ENCODE measurements around the gene ARAF.

DNA sequence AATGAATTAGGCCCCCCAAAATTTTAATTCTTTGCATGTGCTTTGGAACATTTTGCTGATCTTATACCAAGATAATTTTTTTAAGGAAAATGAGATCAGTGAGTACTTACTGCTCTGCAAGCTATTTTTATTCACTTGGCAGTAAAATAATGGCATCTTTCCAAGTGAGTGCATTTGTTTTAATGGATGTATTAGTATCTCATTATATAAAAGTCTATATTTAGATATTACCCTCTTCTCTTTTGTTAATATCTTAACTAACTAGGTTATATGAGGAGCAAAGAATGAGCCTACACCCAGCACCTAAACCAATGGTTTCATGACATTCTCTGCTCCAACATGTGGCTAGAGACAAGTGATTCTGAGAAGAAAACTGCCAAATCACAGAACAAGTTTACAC, 21.1 kb upstream of the ARAF start:
- no peak for TF ChIP-seq EZH2 (IDR thresholded peaks at IDR 0.05; ENCODE audit: insufficient read depth, low read length)
- TF ChIP-seq, protein P1, sequence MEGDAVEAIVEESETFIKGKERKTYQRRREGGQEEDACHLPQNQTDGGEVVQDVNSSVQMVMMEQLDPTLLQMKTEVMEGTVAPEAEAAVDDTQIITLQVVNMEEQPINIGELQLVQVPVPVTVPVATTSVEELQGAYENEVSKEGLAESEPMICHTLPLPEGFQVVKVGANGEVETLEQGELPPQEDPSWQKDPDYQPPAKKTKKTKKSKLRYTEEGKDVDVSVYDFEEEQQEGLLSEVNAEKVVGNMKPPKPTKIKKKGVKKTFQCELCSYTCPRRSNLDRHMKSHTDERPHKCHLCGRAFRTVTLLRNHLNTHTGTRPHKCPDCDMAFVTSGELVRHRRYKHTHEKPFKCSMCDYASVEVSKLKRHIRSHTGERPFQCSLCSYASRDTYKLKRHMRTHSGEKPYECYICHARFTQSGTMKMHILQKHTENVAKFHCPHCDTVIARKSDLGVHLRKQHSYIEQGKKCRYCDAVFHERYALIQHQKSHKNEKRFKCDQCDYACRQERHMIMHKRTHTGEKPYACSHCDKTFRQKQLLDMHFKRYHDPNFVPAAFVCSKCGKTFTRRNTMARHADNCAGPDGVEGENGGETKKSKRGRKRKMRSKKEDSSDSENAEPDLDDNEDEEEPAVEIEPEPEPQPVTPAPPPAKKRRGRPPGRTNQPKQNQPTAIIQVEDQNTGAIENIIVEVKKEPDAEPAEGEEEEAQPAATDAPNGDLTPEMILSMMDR (IDR thresholded peaks at IDR 0.05; ENCODE audit: insufficient read depth, low read depth, low read length), result no peak

All from astrocyte (in vitro differentiated cells and primary cell).